T-helper 2 cell treated with Interferon-gamma antibody and Interleukin-4, amounts not matched to agents 5 μg/mL and 100 μg/mL, for 36 hours (primary cell): ENCODE measurements around the gene PRIM2.
"Not testable (repeated sequence)": the region's sequence is repeated elsewhere in the genome, so short reads cannot be mapped to it uniquely, and the experiment has no call there.

Experiments
- DNase-seq: peaks from one replicate; pipeline ENCODE4 v3.0.0; 2021; ENCODE audit warnings: low spot score
- H3K27ac Mint-ChIP-seq: one replicate; pipeline ENCODE4 v1.8.0; 2021; ENCODE audit warnings: mild to moderate bottlenecking, mixed read lengths
- H3K27me3 Mint-ChIP-seq: one replicate; pipeline ENCODE4 v1.8.0; 2021; ENCODE audit warnings: low read depth, mixed read lengths
- H3K36me3 Mint-ChIP-seq: one replicate; pipeline ENCODE4 v1.8.0; 2021; ENCODE audit warnings: low read depth, mixed read lengths
- H3K4me1 Mint-ChIP-seq: one replicate; pipeline ENCODE4 v1.8.0; 2021; ENCODE audit warnings: low read depth, mixed read lengths
- H3K4me3 Mint-ChIP-seq: one replicate; pipeline ENCODE4 v1.8.0; 2022; ENCODE audit warnings: mild to moderate bottlenecking, moderate library complexity, mixed read lengths
- H3K9me3 Mint-ChIP-seq: one replicate; pipeline ENCODE4 v1.8.0; 2021; ENCODE audit warnings: mixed read lengths

Gene PRIM2

DNA sequence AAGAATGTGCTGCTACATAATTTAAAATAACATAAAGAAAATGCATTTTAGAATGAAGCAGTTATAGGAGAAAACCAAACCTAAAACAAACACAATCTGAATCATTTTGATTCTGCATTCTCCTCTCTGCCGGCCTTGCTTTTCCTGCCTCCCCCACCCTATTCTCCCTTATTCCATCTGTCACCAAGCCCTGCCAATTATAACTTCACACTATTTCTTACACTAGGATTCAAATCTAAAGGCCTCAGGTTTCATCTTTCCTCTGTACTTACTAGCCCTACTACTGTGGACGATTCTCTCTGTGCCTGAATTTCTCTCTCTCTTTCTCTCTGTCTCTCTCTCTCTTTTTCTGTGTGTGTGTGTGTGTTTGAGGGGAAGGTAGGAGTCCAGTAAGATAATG is 18.7 kb upstream of the PRIM2 start:
- H3K9me3 Mint-ChIP-seq = no peaks in the 10 kb centered on the region
- no peak overlapping the region for H3K27ac Mint-ChIP-seq
- H3K27me3 Mint-ChIP-seq = peaks cover 5% of the 10 kb centered on the region
- no peak overlapping the region for H3K4me3 Mint-ChIP-seq
- H3K4me1 Mint-ChIP-seq = no peaks in the 10 kb centered on the region
- H3K36me3 Mint-ChIP-seq = no peaks in the 10 kb centered on the region
- no peak for DNase-seq

DNA sequence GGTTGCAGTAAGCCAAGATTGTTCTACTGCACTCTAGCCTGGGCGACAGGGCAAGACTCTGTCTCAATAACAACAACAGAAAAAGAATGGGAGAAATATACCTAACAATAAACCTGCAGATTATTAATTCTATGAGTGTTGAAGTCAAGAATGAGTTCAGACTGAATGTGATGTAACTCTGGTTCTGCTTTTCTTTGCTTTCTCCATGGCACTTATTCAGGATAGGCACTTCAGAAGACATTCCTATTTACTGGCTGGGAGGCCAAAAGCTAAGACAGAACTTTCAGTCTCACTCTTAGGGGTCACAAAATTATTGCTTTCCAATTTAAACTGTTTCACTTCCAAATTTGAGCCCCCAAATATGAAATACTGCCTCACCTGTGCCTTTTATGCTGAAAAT is 15.7 kb upstream of the PRIM2 start:
- no peaks in the 10 kb centered on the region for H3K36me3 Mint-ChIP-seq
- H3K9me3 Mint-ChIP-seq = no peaks in the 10 kb centered on the region
- H3K4me1 Mint-ChIP-seq = no peaks in the 10 kb centered on the region
- H3K27me3 Mint-ChIP-seq = peaks cover 13% of the 10 kb centered on the region
- no peak for DNase-seq
- H3K27ac Mint-ChIP-seq = no peak overlapping the region
- no peak overlapping the region for H3K4me3 Mint-ChIP-seq

DNA sequence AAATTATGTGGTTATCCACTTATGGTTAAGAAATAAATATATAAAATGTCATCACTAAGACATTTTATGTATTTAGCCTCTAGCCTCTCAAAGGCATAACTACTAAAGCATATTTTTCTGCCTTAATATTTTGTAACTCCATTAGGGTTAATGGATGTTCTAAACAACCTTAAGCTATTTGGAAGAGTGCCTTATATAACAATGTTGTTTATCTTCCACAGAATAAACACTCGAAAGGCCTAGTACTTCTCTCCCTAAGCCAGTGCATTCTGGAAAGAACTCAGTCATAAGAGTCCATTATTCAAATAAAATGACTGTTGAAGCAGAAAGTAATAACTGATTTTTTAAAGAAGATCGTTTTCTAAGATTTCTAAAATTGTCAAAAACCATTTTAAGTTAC is 15.0 kb upstream of the PRIM2 start:
- peaks cover 12% of the 10 kb centered on the region for H3K27me3 Mint-ChIP-seq
- H3K4me1 Mint-ChIP-seq = no peaks in the 10 kb centered on the region
- no peak for DNase-seq
- no peak overlapping the region for H3K27ac Mint-ChIP-seq
- no peaks in the 10 kb centered on the region for H3K9me3 Mint-ChIP-seq
- no peak overlapping the region for H3K4me3 Mint-ChIP-seq
- no peaks in the 10 kb centered on the region for H3K36me3 Mint-ChIP-seq

DNA sequence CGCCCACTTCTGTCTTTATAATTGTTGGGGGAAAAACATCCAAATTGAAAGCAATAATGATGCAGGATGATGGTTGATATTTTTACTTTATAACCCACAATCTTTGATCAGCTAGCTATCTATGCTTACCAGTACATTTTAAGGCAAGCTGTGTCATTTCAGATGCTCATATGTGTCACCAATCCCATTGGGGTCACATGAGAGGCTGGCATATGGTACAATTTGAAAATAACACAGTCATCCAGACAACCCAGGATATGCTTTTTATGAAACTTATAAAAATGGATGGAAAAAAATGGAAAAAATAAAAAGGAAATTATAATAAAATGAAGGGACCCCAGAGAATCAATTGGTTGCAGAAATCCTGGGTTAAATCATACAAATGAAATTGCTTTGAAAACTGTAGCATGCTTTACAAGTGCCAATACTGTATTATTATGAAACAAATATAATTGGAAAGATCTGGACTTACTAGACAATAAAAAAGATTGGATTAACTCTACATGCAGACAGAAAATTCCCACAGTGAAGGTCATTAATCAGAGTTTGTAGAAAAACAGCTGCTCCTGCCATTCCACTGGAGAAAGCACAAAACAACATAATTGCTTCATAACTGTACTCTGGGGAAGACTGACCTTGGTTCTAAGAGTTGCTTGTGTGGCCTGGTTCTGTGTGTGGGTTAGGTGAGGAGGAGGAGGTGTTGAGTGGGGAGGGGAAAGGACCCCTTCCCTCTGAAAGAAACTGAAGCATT is 13.3 kb upstream of the PRIM2 start:
- Mint-ChIP-seq H3K27ac (no peak overlapping the region), H3K4me3 (no peak overlapping the region), H3K4me1 (no peaks in the 10 kb centered on the region), H3K27me3 (peaks cover 10% of the 10 kb centered on the region), H3K36me3 (no peaks in the 10 kb centered on the region), H3K9me3 (no peaks in the 10 kb centered on the region)
- no peak for DNase-seq

DNA sequence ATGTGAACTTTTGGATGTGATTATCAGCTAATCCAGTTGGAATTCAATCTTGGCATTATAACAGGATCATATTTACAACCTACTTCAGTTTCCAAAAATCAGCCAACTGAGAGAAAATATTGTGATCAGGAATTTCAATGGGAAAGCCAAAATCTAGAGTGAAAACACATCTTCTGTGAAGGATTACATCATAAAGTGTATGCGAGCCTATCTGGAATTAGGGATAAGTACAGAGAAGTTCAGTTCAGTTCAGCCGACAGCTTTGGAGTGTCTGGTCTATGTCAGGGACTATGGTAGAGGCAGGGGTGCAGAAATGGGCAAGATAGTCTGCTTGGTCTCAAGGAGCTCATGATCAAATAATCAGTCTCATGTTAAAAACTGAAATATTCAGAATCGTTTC is 12.3 kb upstream of the PRIM2 start:
- Mint-ChIP-seq H3K4me1 (no peaks in the 10 kb centered on the region), H3K27me3 (peaks cover 10% of the 10 kb centered on the region), H3K9me3 (no peaks in the 10 kb centered on the region), H3K27ac (no peak overlapping the region), H3K36me3 (no peaks in the 10 kb centered on the region), H3K4me3 (no peak overlapping the region)
- no peak for DNase-seq

DNA sequence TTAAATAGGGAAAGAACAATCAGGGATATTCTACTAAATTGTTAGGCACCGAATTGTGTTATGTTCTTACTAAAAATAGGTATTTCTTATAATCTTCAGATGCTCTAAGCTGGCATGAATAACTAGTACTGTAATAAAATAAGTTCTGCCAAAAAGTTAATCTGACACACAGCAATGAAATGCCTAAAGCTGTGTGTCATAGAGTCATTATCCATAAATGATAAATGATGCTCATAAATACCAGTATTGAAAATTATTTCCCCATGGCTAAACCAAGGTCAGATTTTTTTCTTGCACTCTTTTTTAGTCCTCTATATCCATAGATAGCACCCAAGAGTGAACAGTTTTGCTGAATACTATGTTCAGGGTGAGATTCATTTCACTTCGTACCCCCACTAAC is 11.7 kb upstream of the PRIM2 start:
- Mint-ChIP-seq H3K27me3 (peaks cover 10% of the 10 kb centered on the region), H3K4me1 (no peaks in the 10 kb centered on the region), H3K36me3 (no peaks in the 10 kb centered on the region), H3K4me3 (no peak overlapping the region), H3K9me3 (no peaks in the 10 kb centered on the region), H3K27ac (no peak overlapping the region)
- no peak for DNase-seq

DNA sequence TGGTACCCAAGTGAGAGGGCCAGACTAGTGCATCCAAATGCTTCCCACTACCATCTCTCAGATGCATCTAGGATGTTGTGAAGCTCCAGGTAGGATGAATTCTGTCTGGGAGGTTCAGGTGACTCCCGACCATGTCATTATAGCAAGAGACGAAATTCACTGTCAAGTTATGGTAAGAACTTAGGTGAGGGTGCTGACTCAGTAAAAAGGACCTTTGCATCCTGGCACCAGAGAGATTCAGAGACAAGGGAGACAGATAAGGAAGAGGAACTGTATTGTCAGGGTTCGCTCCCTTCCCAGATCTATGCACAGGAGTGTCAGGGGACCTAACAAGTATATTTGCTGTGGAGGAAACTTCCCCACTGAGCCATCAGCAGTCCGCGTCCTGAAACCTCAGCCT is 11.2 kb upstream of the PRIM2 start:
- H3K4me1 Mint-ChIP-seq = no peaks in the 10 kb centered on the region
- DNase-seq = no peak
- H3K4me3 Mint-ChIP-seq = no peak overlapping the region
- H3K9me3 Mint-ChIP-seq = no peaks in the 10 kb centered on the region
- no peaks in the 10 kb centered on the region for H3K36me3 Mint-ChIP-seq
- no peak overlapping the region for H3K27ac Mint-ChIP-seq
- H3K27me3 Mint-ChIP-seq = peaks cover 10% of the 10 kb centered on the region

DNA sequence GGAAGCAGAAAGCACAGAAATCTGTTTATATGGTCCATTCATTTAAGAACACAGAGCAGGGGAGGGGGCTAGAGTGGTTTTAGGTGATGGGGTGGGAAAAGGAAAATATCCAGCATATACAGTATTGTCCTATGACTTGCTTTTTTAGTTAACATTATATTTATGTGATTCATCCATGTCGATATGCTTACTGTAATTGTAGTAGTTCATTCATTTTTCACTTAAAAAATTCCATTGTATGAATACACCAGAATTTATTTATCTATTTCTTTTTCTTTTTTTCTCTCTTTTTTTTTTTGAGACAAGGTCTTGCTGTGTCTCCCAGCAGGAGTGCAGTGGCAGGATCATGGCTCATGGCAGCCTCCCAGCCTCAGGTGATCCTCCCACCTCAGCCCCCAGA is 9.6 kb upstream of the PRIM2 start:
- no peak for DNase-seq
- no peaks in the 10 kb centered on the region for H3K9me3 Mint-ChIP-seq
- no peak overlapping the region for H3K27ac Mint-ChIP-seq
- no peaks in the 10 kb centered on the region for H3K4me1 Mint-ChIP-seq
- no peaks in the 10 kb centered on the region for H3K36me3 Mint-ChIP-seq
- H3K4me3 Mint-ChIP-seq = no peak overlapping the region
- peaks cover 10% of the 10 kb centered on the region for H3K27me3 Mint-ChIP-seq

DNA sequence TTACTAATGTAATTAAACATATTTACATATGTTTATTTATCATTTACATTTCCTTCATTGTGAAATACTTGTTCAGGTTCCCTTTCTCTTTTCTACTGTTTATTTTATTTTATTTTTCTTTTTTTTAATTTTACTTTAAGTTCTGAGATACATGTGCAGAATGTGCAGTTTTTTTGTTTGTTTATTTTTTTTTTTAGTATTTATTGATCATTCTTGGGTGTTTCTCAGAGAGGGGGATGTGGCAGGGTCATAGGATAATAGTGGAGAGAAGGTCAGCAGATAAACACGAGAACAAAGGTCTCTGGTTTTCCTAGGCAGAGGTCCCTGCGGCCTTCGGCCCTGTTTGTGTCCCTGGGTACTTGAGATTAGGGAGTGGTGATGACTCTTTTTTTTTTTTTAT is 8.7 kb upstream of the PRIM2 start:
- H3K27me3 Mint-ChIP-seq = not testable (repeated sequence)

DNA sequence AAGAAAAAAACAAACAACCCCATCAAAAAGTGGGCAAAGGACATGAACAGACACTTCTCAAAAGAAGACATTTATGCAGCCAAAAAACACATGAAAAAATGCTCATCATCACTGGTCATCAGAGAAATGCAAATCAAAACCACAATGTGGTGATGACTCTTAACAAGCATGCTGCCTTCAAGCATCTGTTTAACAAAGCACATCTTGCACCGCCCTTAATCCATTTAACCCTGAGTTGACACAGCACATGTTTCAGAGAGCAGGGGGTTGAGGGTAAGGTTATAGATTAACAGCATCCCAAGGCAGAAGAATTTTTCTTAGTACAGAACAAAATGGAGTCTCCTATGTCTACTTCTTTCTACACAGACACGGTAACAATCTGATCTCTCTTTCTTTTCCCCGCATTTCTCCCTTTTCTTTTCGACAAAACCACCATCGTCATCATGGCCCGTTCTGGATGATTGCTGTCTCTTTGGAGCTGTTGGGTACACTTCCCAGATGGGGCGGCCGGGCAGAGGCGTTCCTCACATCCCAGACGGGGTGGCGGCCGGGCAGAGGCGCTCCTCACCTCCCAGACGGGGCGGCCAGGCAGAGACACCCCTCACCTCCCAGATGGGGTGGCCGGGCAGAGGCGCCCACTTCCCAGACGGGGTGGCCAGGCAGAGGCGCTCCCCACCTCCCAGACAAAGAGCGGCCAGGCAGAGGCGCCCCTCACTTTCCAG is 7.2 kb upstream of the PRIM2 start:
- H3K9me3 Mint-ChIP-seq, H3K4me3 Mint-ChIP-seq, H3K27ac Mint-ChIP-seq, H3K36me3 Mint-ChIP-seq, DNase-seq, H3K4me1 Mint-ChIP-seq, H3K27me3 Mint-ChIP-seq: not testable (repeated sequence)

More for the DNA sequence above, 8.7 kb upstream of the PRIM2 start:
- not testable (repeated sequence) for H3K4me3 Mint-ChIP-seq, H3K9me3 Mint-ChIP-seq, H3K4me1 Mint-ChIP-seq, H3K27ac Mint-ChIP-seq, DNase-seq, H3K36me3 Mint-ChIP-seq

DNA sequence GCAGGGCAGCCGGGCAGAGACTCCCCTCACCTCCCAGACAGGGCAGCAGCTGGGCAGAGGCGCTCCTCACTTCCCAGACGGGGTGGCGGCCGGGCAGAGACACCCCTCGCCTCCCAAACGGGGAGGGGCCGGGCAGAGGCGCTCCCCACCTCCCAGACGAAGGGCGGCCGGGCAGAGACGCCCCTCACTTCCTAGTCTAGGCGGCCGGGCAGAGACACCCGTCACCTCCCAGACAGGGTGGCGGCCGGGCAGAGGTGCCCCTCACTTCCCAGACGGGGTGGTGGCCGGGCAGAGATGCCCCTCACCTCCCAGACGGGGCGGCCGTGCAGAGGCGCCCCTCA is 6.6 kb upstream of the PRIM2 start:
- Mint-ChIP-seq H3K4me1 (no peaks in the 10 kb centered on the region), H3K27ac (no peak overlapping the region), H3K4me3 (no peak overlapping the region), H3K27me3 (peaks cover 9% of the 10 kb centered on the region), H3K36me3 (no peaks in the 10 kb centered on the region), H3K9me3 (no peaks in the 10 kb centered on the region)
- no peak for DNase-seq

DNA sequence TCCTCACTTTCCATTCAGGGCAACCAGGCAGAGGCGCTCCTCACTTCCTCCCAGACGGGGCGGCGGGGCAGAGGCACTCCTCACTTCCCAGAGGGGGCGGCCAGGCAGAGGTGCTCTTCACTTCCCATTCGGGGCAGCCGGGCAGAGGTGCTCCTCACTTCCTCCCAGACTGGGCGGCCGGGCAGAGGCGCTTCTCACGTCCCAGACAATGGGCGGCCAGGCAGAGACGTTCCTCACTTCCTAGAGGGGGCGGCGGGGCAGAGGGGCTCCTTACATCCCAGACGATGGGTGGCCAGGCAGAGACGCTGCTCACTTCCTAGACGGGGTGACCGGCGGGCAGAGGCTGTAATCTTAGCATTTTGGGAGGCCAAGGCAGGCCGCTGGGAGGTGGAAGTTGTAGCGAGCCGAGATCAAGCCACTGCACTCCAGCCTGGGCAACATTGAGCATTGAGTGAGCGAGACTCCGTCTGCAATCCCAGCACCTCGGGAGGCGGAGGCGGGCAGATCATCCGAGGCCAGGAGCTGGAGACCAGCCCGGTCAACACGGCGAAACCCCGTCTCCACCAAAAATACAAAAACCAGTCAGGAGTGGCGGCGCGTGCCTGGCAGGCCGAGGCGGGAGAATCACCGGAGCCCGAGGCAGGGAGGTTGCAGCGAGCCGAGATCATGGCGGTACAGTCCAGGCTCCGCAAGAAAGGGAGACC is 6.0 kb upstream of the PRIM2 start:
- H3K9me3 Mint-ChIP-seq, H3K36me3 Mint-ChIP-seq, H3K4me3 Mint-ChIP-seq, H3K27me3 Mint-ChIP-seq, DNase-seq, H3K27ac Mint-ChIP-seq, H3K4me1 Mint-ChIP-seq: not testable (repeated sequence)

DNA sequence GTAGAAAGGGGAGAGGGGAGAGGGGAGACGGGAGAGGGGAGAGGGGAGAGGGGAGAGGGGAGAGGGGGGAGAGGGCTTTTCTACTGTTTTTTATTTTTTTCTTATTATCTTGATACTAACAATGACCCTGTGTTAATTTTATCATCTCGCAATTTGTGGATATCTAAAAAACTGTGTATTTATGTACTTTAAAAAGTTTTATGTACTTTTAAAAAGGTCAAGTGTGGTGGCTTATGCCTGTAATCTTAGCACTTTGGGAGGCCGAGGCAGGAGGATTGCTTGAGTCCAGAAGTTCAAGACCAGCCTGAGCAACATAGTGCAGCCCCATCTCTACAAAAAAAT is 5.5 kb upstream of the PRIM2 start:
- H3K27me3 Mint-ChIP-seq = peaks cover 3% of the 10 kb centered on the region
- no peak for DNase-seq
- H3K4me3 Mint-ChIP-seq = no peak overlapping the region
- H3K9me3 Mint-ChIP-seq = no peaks in the 10 kb centered on the region
- peaks cover 4% of the 10 kb centered on the region for H3K4me1 Mint-ChIP-seq
- no peaks in the 10 kb centered on the region for H3K36me3 Mint-ChIP-seq
- H3K27ac Mint-ChIP-seq = no peak overlapping the region

DNA sequence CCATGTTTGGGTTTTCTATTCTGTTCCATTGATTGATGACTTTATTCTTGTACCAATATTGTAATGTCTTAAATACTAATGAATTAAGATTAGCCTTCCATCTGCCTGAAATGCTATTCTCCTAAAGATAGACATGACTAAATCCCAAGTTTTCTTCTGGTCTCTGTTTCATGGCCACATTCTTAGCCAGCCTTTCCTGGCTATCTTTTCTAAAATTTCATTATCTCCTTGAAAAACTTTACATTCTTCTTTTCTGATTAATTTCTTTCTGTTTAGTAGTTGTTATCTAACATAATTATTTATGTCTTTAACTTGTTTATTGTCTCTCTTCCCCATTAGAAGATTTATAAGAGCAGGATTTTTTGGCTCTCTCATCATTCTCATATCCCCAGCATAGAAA is 4.4 kb upstream of the PRIM2 start:
- Mint-ChIP-seq H3K4me3 (no peak overlapping the region), H3K27ac (no peak overlapping the region), H3K9me3 (no peaks in the 10 kb centered on the region), H3K36me3 (peaks cover 2% of the 10 kb centered on the region), H3K4me1 (peaks cover 5% of the 10 kb centered on the region), H3K27me3 (peaks cover 3% of the 10 kb centered on the region)
- no peak for DNase-seq
